Measurements from ENCODE around the gene SPTY2D1.

The SPTY2D1 gene

DNA sequence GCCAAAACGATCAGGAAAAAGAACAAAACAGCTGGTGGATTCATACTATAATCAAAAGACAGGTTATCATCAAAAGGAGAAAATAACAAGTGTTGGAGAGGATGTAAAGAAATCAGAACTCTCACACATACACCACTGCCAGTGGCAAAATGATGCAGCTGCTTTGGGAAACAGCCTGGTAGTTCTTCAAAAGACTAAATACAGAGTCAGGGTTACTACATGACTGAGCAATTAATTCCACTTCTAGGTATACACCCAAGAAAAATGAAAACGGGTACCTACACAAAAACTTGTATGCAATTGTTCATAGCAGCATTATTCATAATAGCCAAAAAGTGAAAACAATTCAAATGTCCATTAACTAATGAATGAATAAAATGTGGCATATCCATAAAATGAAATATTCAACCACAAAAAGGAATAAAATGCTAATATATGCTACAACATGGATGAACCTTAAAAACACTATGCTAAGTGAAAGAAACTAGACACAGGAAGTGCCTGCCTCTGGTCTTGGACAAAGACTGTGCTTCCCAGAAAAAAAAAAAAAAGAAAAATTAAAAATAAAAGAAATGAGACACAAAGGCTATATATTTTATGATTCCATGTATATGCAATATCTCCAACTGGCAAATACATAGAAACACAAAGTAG lies 53.9 kb downstream of the SPTY2D1 start:
- no peak for FAIRE-seq
- TF ChIP-seq, protein P1, sequence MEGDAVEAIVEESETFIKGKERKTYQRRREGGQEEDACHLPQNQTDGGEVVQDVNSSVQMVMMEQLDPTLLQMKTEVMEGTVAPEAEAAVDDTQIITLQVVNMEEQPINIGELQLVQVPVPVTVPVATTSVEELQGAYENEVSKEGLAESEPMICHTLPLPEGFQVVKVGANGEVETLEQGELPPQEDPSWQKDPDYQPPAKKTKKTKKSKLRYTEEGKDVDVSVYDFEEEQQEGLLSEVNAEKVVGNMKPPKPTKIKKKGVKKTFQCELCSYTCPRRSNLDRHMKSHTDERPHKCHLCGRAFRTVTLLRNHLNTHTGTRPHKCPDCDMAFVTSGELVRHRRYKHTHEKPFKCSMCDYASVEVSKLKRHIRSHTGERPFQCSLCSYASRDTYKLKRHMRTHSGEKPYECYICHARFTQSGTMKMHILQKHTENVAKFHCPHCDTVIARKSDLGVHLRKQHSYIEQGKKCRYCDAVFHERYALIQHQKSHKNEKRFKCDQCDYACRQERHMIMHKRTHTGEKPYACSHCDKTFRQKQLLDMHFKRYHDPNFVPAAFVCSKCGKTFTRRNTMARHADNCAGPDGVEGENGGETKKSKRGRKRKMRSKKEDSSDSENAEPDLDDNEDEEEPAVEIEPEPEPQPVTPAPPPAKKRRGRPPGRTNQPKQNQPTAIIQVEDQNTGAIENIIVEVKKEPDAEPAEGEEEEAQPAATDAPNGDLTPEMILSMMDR (IDR thresholded peaks at IDR 0.05; ENCODE audit: insufficient read depth, missing control alignments), result no peak
- DNase-seq (ENCODE audit: insufficient read length, low spot score), result no peak

DNA sequence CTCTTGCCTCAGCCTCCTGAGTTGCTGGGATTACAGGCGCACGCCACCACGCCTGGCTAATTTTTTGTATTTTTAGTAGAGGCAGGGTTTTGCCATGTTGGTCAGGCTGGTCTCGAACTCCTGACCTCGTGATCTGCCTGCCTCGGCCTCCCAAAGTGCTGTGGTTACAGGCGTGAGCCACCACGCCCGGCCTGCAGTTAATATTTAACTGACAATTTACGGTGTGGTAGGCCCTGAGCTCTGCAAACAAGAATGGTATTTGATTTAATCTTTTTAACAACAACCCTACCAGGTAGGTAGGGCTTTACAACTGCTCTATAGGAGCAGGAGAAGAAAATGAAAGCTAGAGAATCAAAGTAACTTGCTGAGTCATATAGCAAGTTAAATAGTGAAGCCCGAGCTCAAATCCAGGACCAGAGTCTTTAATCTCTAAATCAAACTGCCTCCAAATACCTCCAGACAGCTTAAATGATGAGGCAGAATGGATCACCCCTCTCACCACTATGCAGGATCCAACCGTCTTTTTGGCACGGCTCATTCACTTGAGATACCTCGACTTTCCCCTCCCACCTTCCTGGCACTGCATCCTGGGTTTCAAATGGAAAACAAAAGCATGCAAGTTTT lies 55.1 kb downstream of the SPTY2D1 start:
- no peak for DNase-seq (ENCODE audit: insufficient read length, low spot score)
- TF ChIP-seq, protein P1 (IDR thresholded peaks at IDR 0.05; ENCODE audit: insufficient read depth, missing control alignments), result no peak
- no peak for FAIRE-seq

DNA sequence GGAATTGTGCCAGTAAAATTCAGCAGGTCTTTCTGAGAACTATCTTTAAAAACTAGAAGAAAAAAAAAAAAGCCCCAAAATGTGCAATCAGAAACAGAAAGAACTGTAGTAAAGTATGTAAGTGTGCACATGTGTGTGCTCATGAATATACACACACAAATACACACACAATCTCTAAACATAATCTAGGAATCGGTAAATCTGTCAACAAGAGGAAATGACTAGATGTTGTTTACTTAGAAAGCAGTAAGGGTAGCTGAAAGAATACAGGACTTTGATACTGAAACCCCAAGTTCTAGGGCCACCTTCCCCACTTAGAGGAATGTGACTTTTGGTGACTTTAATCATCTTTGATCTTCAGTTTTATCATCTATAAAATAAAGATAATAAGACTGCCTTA lies 58.8 kb downstream of the SPTY2D1 start:
- TF ChIP-seq, protein P1 (IDR thresholded peaks at IDR 0.05; ENCODE audit: insufficient read depth, missing control alignments), result no peak
- DNase-seq (ENCODE audit: insufficient read length, low spot score) (no peak), FAIRE-seq (no peak)

DNA sequence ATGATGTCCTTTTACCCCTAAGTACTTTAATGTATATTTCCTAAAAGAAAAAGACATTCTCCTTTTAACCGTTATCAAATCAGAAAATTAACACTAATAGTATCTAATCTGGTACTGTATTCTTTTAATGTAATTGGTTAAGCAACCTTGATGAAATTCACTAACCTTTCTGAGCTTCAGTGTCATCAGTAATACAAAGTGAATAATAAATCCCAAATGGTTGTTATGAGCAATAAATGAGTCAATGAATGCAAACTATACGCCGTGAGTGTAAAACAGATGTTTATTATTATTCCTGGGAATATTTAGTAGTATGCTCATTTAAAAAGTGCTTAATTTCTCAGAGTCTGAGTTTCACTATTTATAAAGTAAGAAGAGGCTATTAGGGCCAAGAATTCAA lies 67.1 kb downstream of the SPTY2D1 start:
- FAIRE-seq (no peak), DNase-seq (ENCODE audit: insufficient read length, low spot score) (no peak)
- TF ChIP-seq, protein P1 (IDR thresholded peaks at IDR 0.05; ENCODE audit: insufficient read depth, missing control alignments), result no peak

DNA sequence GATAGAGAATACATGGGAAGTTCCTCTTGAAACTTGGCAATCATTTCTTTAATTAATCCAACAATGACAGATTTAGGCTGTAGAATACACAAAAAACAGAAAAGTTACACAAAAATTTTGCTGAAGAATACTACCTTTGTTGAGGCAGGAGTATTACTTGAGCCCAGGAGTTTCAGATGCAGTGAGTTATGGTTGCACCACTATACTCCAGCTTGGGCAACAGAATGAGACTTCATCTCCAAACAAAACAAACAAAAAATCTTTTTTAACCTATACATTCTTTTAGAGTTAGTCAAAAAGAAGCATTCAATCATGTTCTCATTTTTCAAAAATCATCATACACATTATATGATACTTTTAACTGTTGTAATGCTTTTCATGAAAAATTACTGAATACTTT lies 67.7 kb downstream of the SPTY2D1 start:
- no peak for FAIRE-seq

DNA sequence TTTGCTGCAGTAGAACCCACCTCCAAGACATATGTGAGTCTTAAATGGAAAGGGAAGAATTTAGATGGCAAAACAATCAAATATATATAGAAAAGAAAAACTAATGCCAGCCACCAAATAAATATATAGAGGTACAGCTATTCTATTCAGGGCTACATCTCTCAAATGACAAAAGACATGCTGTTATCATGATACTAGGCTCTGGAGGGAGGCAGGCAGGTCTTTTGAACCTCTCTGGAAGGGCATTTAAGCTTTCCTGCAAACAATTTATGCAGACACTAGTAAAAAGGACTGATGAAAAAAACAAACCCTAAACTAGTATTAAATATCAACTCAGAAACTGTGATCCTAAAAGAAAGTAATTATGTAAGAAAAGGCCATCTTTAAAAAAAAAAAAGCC lies 70.0 kb downstream of the SPTY2D1 start:
- FAIRE-seq (no peak), DNase-seq (ENCODE audit: insufficient read length, low spot score) (no peak)
- TF ChIP-seq, protein P1 (IDR thresholded peaks at IDR 0.05; ENCODE audit: insufficient read depth, missing control alignments), result no peak

More for the DNA sequence above, 67.7 kb downstream of the SPTY2D1 start:
- no peak for DNase-seq (ENCODE audit: insufficient read length, low spot score)
- TF ChIP-seq, protein P1 (IDR thresholded peaks at IDR 0.05; ENCODE audit: insufficient read depth, missing control alignments), result no peak

DNA sequence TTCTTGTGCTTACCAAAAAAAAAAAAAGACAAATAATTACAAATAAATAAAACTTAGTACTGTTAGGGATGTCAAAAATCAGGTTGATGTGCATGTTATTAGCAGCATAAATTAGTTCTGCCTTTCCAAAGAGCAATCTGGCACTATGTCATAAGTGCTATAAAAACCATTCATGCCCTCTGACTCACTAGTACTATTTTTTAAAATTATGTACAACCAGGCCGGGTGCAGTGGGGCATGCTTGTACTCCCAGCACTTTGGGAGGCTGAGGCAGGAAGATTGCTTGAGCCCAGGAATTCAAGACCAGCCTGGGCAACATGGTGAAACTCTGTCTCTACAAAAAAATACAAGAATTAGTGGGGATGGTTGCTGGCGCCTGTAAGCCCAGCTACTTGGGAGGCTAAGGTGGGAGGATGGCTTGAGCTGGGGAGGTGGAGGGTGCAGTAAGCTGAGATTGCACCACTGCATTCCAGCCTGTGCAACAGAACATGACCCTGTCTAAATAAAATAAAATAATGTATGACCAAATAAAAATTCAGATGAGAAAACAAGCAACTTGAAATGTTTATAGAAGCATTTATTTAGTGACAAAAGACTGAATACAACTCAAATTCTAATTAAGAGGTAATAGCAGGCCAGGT lies 70.9 kb downstream of the SPTY2D1 start:
- TF ChIP-seq, protein P1 (IDR thresholded peaks at IDR 0.05; ENCODE audit: insufficient read depth, missing control alignments), result no peak
- FAIRE-seq (no peak), DNase-seq (ENCODE audit: insufficient read length, low spot score) (no peak)

Measured in D721Med (cell line).